ENCODE measurements around the gene POR.
"Not testable (repeated sequence)": the region's sequence is repeated elsewhere in the genome, so short reads cannot be mapped to it uniquely, and the experiment has no call there.

POR gene

GRCh38 chr7:75914655-75915415, at the start of gene POR:
POR (plus strand) TSS chr7:75915155; CDS start chr7:75954002, 38,847 bp downstream.
- DNase-seq (ENCODE audit: low read depth in 2 of 2) = peak; percentile 93 to 94

DNA sequence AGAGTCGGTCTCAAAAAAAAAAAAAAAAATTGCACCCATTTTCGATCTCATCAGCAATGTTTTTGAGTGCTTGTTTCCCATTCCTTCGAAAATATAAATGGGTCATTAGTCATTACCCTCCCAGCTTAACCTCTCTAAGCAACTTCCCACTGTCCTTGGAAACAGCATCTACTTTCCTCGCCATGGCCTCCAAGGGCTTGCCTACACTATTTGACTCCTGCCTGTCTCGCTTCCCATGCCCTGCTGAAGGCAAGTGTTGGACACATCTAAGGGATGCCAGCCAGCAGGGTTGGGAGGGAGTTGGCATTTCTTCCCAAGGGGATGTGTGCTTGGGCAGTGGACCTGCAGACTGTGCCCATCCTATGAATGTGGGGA, 48.9 kb upstream of the POR start:
- DNase-seq (ENCODE audit: low read depth in 2 of 2) = no peak

DNA sequence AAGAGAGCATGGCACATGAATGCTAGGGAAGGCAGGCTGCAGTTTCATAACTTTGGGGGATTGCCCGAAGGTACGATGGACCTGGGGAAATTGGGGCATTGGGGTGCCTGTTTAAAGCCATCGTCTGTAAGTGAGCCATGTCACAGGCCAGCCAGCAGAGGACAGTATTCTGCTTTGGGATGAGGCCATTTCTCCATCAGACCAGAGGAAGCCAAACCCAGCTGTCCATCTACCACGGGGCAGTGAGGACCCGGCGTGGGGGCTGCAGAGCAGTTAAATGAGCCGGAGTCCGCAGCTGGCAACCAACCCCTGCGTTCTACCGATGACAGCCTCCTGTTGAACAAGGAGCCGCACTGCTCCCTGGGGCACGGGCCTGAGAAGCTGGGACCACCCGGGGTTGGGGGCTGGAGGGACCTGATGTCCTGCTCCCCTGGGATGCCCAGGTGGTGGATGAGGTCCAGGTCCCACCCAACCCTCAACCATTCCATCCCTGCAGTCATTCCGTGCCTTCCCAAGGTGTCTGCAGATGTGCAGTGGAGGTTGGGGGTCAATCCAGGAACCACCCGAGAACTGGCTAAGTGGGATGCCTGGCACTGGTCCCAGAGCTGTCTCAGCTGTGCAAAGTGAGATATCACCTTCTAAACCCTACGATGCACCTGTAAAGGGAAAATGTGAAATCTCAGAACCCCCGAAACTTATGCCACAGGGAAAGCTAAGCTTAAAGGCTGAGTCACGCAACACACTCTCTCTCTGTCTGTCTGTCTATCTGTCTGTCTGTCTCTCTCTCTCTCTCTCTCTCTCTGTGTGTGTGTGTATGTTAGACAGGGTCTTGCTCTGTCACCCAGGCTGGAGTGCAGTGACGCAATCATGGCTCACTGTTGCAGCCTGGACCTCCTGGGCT, 48.2 kb upstream of the POR start:
- DNase-seq (ENCODE audit: low read depth in 2 of 2) = no peak

DNA sequence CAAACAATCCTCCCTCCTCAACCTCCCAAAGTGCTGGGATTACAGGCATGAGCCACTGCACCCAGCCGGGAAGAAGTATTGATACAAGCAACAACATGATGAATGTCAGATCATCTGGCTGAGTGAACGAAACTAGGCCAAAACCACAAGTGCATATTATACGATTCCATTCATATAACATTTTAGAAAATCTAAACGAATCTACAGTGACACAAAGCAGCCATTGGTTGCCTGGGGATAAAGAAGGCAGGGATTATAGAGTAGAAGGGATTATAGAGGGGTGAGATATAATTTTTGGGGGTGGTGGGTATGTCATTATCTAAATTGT, 47.6 kb upstream of the POR start:
- DNase-seq (ENCODE audit: low read depth in 2 of 2) = no peak

- no peak for DNase-seq (ENCODE audit: low read depth in 2 of 2)
These were observed 46.8 kb upstream of the POR start for GRCh38 chr7:75868153-75868552.

DNA sequence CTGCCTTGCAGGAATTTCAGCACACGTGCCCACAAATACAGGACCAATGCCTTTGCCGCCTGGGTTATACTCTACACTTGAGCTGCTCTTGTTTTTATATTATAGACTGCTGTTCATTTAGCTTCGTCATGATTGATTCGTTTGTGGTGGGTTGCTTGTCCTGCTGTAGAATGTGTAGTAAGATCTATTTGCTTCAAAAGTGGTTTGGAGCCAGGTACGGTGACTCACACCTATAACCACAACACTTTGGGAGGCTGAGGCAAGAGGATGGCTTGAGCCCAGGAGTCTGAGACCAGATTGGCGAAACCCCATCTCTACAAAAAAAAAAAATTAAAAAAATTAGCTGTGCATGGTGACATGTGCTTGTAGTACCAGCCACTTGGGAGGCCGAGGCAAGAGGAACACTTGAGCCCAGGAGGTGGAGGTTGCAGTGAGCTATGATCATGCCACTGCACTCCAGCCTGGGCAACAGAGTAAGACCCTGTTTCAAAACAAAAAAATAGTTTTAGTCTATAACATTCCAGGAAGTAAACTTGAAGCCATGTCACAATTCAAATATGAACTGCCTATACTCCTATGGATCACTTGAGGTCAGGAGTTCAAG, 45.1 kb upstream of the POR start:
- no peak for DNase-seq (ENCODE audit: low read depth in 2 of 2)

DNA sequence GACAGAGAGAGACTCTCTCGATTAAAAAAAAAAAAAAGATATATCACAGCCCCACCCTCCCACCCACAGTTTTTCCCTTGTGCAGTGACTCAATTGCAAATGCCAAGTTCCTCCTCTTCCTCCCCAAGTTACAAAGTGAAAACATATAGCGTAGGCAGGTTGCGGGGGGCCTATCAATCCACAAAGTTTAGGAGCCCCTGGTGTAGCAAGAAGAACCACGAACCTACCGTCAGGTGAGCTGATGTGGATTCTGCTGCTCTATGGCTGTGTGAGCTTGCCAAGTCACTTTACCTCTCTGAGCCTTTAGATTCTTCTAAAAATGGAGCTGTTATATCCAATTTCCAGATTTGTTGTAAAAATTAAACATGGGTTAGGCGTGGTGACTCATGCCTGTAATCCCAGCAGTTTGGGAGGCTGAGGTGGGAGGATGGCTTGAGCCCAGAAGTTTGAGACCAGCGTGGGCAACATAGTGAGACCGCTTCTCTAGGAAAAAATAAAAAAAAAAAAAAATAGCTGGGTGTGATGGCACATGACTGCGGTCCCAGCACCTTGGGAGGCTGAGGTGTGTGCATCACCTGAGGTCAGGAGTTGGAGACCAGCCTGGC, 44.3 kb upstream of the POR start:
- DNase-seq (ENCODE audit: low read depth in 2 of 2) = no peak

DNA sequence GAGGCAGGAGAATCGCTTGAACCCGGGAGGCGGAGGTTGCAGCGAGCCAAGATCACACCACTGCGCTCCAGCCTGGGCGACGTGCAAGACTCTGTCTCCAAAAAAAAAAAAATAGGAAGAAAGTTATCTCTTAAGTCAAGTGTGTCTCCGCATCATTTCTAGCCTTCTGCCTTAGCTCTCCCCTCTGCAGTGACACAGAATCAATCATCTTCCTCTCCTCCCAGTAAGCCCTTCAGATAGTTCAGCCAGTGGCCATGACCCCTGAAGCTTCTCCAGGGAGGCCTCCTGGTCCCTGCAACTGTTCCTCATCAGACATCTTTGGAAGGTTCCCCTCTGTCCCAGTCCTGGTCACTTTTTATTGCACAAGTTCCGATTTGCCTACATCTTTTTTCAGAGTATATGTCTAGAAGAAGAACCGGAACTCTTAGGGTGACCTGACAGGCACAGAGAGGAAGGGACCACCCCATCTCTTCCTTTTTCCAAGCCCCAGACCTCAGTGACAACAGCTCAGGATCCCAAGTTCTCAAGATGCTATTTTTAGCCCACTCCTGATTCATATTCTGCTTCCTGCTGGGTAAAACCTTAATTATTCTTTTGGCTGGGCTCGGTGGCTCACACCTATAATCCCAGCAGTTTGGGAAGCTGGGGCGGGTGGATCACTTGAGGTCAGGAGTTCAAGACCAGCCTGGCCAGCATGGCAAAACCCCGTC, 42.7 kb upstream of the POR start:
- no peak for DNase-seq (ENCODE audit: low read depth in 2 of 2)

DNA sequence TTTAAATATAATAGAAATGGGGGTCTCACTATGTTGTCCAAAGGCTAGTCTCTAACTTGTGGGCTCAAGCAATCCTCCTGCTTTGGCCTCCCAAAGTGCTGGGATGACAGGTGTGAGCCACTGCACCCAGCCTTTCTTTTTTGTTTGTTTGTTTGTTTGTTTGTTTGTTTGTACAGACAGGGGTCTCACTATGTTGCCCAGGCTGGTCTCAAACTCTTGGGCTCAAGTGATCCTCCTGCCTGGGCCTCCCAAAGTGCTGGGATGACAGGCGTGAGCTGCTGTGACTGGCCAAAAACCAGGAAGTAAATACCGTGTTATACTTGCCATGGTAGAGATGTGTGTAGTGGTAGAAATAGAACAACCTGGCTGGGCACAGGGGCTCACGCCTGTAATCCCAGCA, 40.8 kb upstream of the POR start:
- DNase-seq (ENCODE audit: low read depth in 2 of 2) = not testable (repeated sequence)

DNA sequence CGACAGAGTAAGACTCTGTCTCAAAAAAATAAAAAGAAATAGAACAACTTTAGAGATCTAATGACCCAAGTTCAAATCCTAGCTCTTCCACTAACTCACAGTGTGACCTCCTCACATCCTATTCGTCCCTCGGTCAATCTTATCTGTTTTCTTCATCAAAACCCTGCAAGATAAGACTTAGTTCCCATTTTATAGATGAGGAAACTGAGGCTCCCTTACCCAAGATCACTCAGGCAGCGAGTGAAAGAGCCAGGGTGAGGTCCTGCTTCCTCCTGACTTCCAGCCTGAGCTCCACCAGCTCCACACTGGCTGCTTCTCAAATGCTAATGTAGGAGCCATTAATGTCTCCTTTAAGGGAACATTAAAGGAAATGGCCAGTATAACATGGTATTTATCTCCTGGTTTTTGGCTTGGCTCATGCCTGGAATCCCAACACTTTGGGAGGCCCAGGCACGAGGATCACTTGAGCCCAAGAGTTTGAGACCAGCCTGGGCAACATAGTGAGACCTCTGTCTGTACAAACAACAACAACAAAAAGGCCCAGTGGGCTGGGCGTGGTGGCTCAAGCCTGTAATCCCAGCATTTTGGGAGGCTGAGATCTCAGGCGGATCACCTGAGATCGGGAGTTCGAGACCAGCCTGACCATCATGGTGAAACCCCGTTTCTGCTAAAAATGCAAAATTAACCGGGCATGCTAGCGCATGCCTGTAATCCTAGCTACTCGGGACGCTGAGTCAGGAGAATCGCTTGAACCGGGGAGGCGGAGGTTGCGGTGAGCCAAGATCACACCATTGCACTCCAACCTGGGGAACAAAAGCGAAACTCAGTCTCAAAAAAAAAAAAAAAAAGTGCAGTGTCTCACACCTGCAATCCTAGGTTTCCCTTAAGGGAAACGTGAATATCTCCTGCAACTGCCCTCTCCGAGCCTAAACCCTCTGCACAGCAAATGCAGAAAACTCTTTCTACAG, 39.6 kb upstream of the POR start:
- no peak for DNase-seq (ENCODE audit: low read depth in 2 of 2)

DNA sequence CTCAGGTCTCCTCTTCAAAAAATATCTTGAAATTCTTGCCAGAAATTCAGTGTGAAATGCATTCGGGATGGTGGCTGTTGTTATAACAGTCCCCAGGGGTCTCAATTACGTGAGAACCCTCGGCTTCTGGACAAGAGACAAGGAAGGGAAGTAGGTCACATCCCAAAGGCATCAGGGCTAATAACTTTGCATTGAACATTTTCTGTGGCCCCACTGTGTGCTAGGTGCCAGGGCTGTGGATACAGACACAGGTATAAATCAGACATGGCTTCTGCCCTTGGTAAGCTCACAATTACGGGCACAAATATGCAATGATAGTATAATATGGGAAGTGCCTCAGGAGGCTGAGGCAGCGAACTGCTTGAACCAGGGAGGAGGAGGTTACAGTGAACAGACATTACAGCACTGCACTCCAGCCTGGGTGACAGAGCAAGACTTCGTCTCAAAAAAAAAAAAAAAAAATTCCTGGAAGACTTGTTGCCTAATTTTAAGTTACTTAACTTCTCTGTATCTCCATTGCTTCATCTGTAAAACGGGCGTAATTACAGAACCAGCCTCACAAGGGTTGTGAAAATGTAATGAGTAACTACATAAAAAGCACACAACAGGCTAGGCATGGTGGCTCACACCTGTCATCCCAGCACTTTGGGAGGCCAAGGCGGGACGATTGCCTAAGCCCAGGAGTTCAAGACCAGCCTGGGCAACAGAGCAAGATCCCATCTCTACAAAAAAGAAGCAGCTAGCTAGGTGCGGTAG, 38.7 kb upstream of the POR start:
- DNase-seq (ENCODE audit: low read depth in 2 of 2) = no peak

- DNase-seq (ENCODE audit: low read depth in 2 of 2) = no peak
These were observed 36.6 kb upstream of the POR start for GRCh38 chr7:75878312-75878768.

- peak; percentile 95 to 96 for DNase-seq (ENCODE audit: low read depth in 2 of 2)
These were observed 36.0 kb upstream of the POR start, which contains the start of gene RHBDD2 for GRCh38 chr7:75878769-75879611. RHBDD2 (plus strand) TSS chr7:75879034; CDS start chr7:75879083, 49 bp downstream.

DNA sequence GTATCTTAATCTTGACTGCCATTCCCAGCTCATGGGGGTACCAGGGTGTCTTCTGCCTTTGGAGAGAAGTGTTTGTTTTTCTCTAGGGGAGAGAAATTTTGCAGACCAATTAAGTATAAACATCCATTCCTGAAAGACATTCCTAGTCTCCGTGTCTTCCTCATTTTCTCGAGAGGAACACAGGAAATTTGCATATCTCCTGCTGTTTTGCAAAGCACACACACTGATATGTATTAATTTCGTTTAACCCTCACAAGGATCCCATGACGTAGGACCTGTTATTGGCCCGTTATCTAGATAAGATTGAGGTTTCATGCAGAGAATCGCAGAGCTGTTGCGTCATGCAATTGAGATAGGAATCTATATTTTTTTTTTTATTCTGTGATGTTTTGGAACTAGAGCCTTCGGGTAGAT, 35.2 kb upstream of the POR start:
- no peak for DNase-seq (ENCODE audit: low read depth in 2 of 2)

GRCh38 chr7:75880242-75880641, 34.7 kb upstream of the POR start:
- no peak for DNase-seq (ENCODE audit: low read depth in 2 of 2)

DNA sequence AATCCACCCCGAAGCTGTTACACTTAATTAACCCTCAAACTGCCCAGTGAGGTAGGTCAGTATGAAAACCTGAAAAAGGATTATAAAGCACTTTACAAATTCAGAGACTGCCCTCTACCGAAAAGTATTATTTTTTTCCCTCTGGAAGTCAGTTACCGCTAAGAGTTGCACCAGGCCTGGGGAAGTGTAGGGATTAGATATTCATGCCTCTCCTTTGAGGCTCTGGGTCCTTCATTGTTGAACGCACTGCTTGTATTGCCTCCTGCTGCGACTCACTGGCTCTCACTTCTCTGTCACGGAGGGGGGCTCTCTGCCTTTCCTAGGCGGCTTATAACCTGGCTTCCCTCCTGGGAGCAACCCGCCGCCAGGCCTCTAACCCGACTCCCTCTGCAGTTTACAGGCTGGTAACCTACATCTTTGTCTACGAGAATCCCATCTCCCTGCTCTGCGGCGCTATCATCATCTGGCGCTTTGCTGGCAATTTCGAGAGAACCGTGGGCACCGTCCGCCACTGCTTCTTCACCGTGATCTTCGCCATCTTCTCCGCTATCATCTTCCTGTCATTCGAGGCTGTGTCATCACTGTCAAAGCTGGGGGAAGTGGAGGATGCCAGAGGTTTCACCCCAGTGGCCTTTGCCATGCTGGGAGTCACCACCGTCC, 33.4 kb upstream of the POR start:
- no peak for DNase-seq (ENCODE audit: low read depth in 2 of 2)

GRCh38 chr7:75883265-75883824, 31.6 kb upstream of the POR start:
- not testable (repeated sequence) for DNase-seq (ENCODE audit: low read depth in 2 of 2)

DNA sequence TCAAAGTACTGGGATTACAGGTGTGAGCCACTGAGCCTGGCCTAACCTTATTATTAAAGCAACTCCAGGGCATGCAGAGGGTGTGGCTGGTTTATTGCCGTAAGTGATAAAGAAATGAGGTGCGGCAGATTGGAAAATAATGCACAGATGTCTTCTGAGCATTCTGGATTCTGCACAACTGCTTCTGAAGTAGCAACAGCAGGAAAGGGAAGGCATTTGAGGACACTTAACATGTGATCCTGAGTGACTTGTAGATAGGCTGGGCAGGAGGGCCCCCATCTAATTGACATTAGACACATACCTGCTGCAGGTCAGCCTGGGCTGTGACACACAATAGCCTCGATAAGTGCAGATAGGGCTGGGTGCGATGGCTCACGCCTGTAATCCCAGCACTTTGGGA, 30.5 kb upstream of the POR start:
- no peak for DNase-seq (ENCODE audit: low read depth in 2 of 2)

Data from stimulated activated CD4-positive, alpha-beta T cell treated with anti-CD3 and anti-CD28 coated beads, Interleukin-12 subunit alpha, Interleukin-12 subunit beta, amount 100 ng/mL, for 24 hours (primary cell).